GM23338 (cell line): ENCODE results near the gene LDHB. TPM values are rescaled to one million over a fixed set of nuclear protein-coding genes. Genes with fewer than 3 reads are reported as not detected.

Source experiments
- ATAC-seq: fragments of 200-7000 bp; cut with Tn5 transposase; 3 replicates; pipeline ENCODE4 v1.9.1; 2020
- DNase-seq: peaks from one replicate; pipeline ENCODE4 v3.0.0-alpha.2; 2015; ENCODE audit warnings: low spot score
- H2AFZ ChIP-seq: fragments of 200-600 bp; sonication (generic); 2 replicates; pipeline ENCODE4 v1.8.0; 2016; ENCODE audit warnings: antibody characterized with exemption, mild to moderate bottlenecking, moderate library complexity
- H3F3A ChIP-seq: fragments of 200-600 bp; sonication (generic); replicated peaks from 2 replicates; pipeline ENCODE4 v1.8.0; 2017; ENCODE audit warnings: antibody characterized with exemption, mixed run types, low read depth
- H3K27ac ChIP-seq: fragments of 200-600 bp; sonication (generic); 2 replicates; pipeline ENCODE4 v1.6.1; 2016; ENCODE audit warnings: low read depth
- H3K27me3 ChIP-seq: fragments of 200-600 bp; sonication (generic); 2 replicates; pipeline ENCODE4 v1.8.0; 2016; ENCODE audit warnings: mild to moderate bottlenecking, mixed run types, moderate library complexity; ENCODE audit not compliant: insufficient read depth
- H3K36me3 ChIP-seq: fragments of 200-600 bp; sonication (generic); 2 replicates; pipeline ENCODE4 v1.8.0; 2016; ENCODE audit warnings: mild to moderate bottlenecking; ENCODE audit not compliant: insufficient read depth
- H3K4me1 ChIP-seq: fragments of 200-600 bp; sonication (generic); 2 replicates; pipeline ENCODE4 v1.8.0; 2016; ENCODE audit warnings: mild to moderate bottlenecking, moderate library complexity; ENCODE audit not compliant: insufficient read depth
- H3K4me2 ChIP-seq: fragments of 200-600 bp; sonication (generic); 2 replicates; pipeline ENCODE4 v1.7.1; 2017; ENCODE audit warnings: mixed run types
- H3K4me3 ChIP-seq: fragments of 200-600 bp; sonication (generic); 2 replicates; pipeline ENCODE4 v1.6.1; 2016; ENCODE audit warnings: mixed run types
- H3K79me2 ChIP-seq: fragments of 200-600 bp; sonication (generic); replicated peaks from 2 replicates; pipeline ENCODE4 v1.8.0; 2017; ENCODE audit warnings: mild to moderate bottlenecking; ENCODE audit not compliant: insufficient read depth
- H3K9me2 ChIP-seq: fragments of 200-600 bp; sonication (generic); 2 replicates; pipeline ENCODE4 v1.8.0; 2017; ENCODE audit not compliant: insufficient read depth
- H4K20me1 ChIP-seq: fragments of 200-600 bp; sonication (generic); replicated peaks from 2 replicates; pipeline ENCODE4 v1.8.0; 2017; ENCODE audit warnings: mild to moderate bottlenecking; ENCODE audit not compliant: insufficient read depth
- H3K27ac Mint-ChIP-seq: 2 replicates; pipeline ENCODE4 v1.8.0; 2020; ENCODE audit warnings: inconsistent platforms, mild to moderate bottlenecking, moderate library complexity, mixed read lengths
- H3K27me3 Mint-ChIP-seq: 3 replicates; pipeline ENCODE4 v1.8.0; 2022; ENCODE audit warnings: low read depth, mild to moderate bottlenecking, moderate library complexity, mixed read lengths, inconsistent platforms; ENCODE audit not compliant: insufficient read depth, poor library complexity
- H3K36me3 Mint-ChIP-seq: 3 replicates; pipeline ENCODE4 v1.8.0; 2021; ENCODE audit warnings: low read depth, mild to moderate bottlenecking, inconsistent platforms, moderate library complexity, mixed read lengths
- H3K4me1 Mint-ChIP-seq: 3 replicates; pipeline ENCODE4 v1.8.0; 2020; ENCODE audit warnings: mild to moderate bottlenecking, inconsistent platforms, mixed read lengths
- H3K4me3 Mint-ChIP-seq: 3 replicates; pipeline ENCODE4 v1.8.0; 2021; ENCODE audit warnings: moderate library complexity, mild to moderate bottlenecking, inconsistent platforms, mixed read lengths
- H3K9me3 Mint-ChIP-seq: 3 replicates; pipeline ENCODE4 v1.8.0; 2020; ENCODE audit warnings: moderate library complexity, mild to moderate bottlenecking, inconsistent platforms, mixed read lengths
- CREB1 ChIP-seq: fragments of 250-450 bp; sonication (Bioruptor Pico); IDR thresholded peaks from 2 replicates; pipeline ENCODE4 v1.5.0; 2020; ENCODE audit warnings: low read depth, mild to moderate bottlenecking, moderate library complexity
- ETS1 ChIP-seq: IDR thresholded peaks from 2 replicates; pipeline ENCODE4 v1.6.1; 2016; ENCODE audit warnings: antibody characterized with exemption
- EZH2 ChIP-seq: fragments of 200-600 bp; sonication (generic); IDR thresholded peaks from one replicate; pipeline ENCODE4 v1.8.0; 2017; ENCODE audit warnings: antibody characterized with exemption, mild to moderate bottlenecking, low read depth; ENCODE audit not compliant: unreplicated experiment
- EZH2phosphoT487 ChIP-seq: fragments of 200-600 bp; sonication (generic); IDR thresholded peaks from one replicate; pipeline ENCODE4 v1.8.1; 2018; ENCODE audit warnings: antibody characterized with exemption; ENCODE audit not compliant: unreplicated experiment
- POLR2AphosphoS5 ChIP-seq: IDR thresholded peaks from 2 replicates; pipeline ENCODE4 v1.6.1; 2016; ENCODE audit warnings: antibody characterized with exemption, low read depth
- STAT1 ChIP-seq: IDR thresholded peaks from one replicate; pipeline ENCODE4 v1.6.1; 2016; ENCODE audit warnings: antibody characterized with exemption; ENCODE audit not compliant: unreplicated experiment
- ZNF114 ChIP-seq: fragments of 250-450 bp; sonication (Bioruptor Pico); IDR thresholded peaks from 2 replicates; pipeline ENCODE4 v1.5.0; 2020; ENCODE audit warnings: mild to moderate bottlenecking, moderate library complexity
- ZNF331 ChIP-seq: fragments of 250-450 bp; sonication (Bioruptor Pico); IDR thresholded peaks from 2 replicates; pipeline ENCODE4 v1.5.0; 2020; ENCODE audit warnings: low read depth, mild to moderate bottlenecking, moderate library complexity
- polyA plus RNA-seq: library from polyadenylated mRNA; unstranded; fragments of >200 nt; fragmentation: Nextera tagmentation; extraction: Ambion mirVana; gene quantifications from 2 replicates; pipeline ENCODE4 v1.2.1, GENCODE V29; 2016
- total RNA-seq: library from RNA; depleted of rRNA; stranded (reverse); fragments of >200 nt; shearing (Covaris generic); gene quantifications from 2 replicates; pipeline ENCODE4 v1.2.3, GENCODE V29; 2014
- TF ChIP-seq, protein P1 (sequence below), 2 experiments: fragments of 200-600 bp in 1 of 2; sonication (generic) in 1 of 2; conservative IDR thresholded peaks; 2 replicates each; pipeline versions ENCODE4 v1.5.1 to v1.6.1; 2016 to 2017; ENCODE audit warnings: antibody characterized with exemption in 2 of 2, low read depth in 2 of 2, mild to moderate bottlenecking in 2 of 2, moderate library complexity in 1 of 2
- TF ChIP-seq, protein P2 (sequence below): IDR thresholded peaks from one replicate; pipeline ENCODE4 v1.6.1; 2018; ENCODE audit warnings: antibody characterized with exemption; ENCODE audit not compliant: unreplicated experiment

The LDHB gene
- total and polyA plus RNA-seq, 2 experiments from 2014 or later, result 1,537 to 1,990 TPM

GRCh38 chr12:21599143-21599999 is 58.3 kb downstream of the LDHB start:
- peaks cover 17% of the 10 kb centered on the region for H3K4me1 Mint-ChIP-seq
- Histone ChIP-seq H3K27ac (no peak overlapping the region), H3K79me2 (no peaks in the 10 kb centered on the region), H3K4me2 (no peak overlapping the region), H4K20me1 (no peaks in the 10 kb centered on the region), H3K27me3 (no peaks in the 10 kb centered on the region), H2AFZ (no peak overlapping the region), H3K4me3 (no peak overlapping the region), H3K36me3 (no peaks in the 10 kb centered on the region), H3K4me1 (peaks cover 14% of the 10 kb centered on the region), H3K9me2 (no peaks in the 10 kb centered on the region), H3F3A (no peaks in the 10 kb centered on the region)
- no peaks in the 10 kb centered on the region for H3K36me3 Mint-ChIP-seq
- TF ChIP-seq CREB1 (CRISPR knock-in tag) (no peak), ETS1 (no peak), STAT1 (no peak), POLR2AphosphoS5 (no peak)
- TF ChIP-seq, protein P1, sequence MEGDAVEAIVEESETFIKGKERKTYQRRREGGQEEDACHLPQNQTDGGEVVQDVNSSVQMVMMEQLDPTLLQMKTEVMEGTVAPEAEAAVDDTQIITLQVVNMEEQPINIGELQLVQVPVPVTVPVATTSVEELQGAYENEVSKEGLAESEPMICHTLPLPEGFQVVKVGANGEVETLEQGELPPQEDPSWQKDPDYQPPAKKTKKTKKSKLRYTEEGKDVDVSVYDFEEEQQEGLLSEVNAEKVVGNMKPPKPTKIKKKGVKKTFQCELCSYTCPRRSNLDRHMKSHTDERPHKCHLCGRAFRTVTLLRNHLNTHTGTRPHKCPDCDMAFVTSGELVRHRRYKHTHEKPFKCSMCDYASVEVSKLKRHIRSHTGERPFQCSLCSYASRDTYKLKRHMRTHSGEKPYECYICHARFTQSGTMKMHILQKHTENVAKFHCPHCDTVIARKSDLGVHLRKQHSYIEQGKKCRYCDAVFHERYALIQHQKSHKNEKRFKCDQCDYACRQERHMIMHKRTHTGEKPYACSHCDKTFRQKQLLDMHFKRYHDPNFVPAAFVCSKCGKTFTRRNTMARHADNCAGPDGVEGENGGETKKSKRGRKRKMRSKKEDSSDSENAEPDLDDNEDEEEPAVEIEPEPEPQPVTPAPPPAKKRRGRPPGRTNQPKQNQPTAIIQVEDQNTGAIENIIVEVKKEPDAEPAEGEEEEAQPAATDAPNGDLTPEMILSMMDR (conservative IDR thresholded peaks at IDR 0.05; ENCODE audit: low read depth in 2 of 2), result no peak
- DNase-seq (no peak), ATAC-seq (no peak)
- H3K9me3 Mint-ChIP-seq, result no peaks in the 10 kb centered on the region
- no peak overlapping the region for H3K27ac Mint-ChIP-seq
- H3K27me3 Mint-ChIP-seq, result no peaks in the 10 kb centered on the region
- H3K4me3 Mint-ChIP-seq, result no peak overlapping the region

DNA sequence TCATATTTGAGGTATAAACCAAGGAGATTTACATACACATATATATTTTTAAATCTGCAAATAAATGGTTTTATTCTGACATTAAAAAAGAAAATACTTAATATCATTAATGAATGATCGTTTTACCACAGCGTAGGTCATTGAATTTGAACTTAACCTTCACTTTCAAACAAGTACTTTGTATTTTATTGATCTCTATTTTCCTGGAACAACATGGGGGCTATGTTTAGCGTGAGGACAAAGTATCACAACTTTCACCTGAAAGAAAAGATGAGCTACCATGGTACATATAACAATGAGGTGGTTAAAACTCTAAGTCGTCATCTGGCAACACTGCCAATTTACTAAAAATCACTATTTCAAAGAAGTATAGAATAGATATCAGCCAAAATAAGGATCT is 59.0 kb downstream of the LDHB start:
- no peaks in the 10 kb centered on the region for H3K36me3 ChIP-seq
- no peaks in the 10 kb centered on the region for H3K79me2 ChIP-seq
- Mint-ChIP-seq H3K4me3 (no peak overlapping the region), H3K4me1 (peaks cover 14% of the 10 kb centered on the region), H3K27ac (no peak overlapping the region), H3K9me3 (no peaks in the 10 kb centered on the region), H3K36me3 (no peaks in the 10 kb centered on the region), H3K27me3 (no peaks in the 10 kb centered on the region)
- peaks cover 14% of the 10 kb centered on the region for H3K4me1 ChIP-seq
- H3K27me3 ChIP-seq, result no peaks in the 10 kb centered on the region
- no peaks in the 10 kb centered on the region for H3K9me2 ChIP-seq
- H3F3A ChIP-seq, result no peaks in the 10 kb centered on the region
- no peak overlapping the region for H3K4me2 ChIP-seq
- no peak for ATAC-seq
- H3K4me3 ChIP-seq, result no peak overlapping the region
- no peak overlapping the region for H2AFZ ChIP-seq
- H3K27ac ChIP-seq, result no peak overlapping the region
- no peaks in the 10 kb centered on the region for H4K20me1 ChIP-seq
- no peak for DNase-seq
- TF ChIP-seq STAT1 (no peak), EZH2phosphoT487 (no peak), ZNF331 (no peak), CREB1 (CRISPR knock-in tag) (no peak), POLR2AphosphoS5 (no peak), ZNF114 (CRISPR knock-in tag) (no peak), EZH2 (no peak)
- TF ChIP-seq, protein P2, sequence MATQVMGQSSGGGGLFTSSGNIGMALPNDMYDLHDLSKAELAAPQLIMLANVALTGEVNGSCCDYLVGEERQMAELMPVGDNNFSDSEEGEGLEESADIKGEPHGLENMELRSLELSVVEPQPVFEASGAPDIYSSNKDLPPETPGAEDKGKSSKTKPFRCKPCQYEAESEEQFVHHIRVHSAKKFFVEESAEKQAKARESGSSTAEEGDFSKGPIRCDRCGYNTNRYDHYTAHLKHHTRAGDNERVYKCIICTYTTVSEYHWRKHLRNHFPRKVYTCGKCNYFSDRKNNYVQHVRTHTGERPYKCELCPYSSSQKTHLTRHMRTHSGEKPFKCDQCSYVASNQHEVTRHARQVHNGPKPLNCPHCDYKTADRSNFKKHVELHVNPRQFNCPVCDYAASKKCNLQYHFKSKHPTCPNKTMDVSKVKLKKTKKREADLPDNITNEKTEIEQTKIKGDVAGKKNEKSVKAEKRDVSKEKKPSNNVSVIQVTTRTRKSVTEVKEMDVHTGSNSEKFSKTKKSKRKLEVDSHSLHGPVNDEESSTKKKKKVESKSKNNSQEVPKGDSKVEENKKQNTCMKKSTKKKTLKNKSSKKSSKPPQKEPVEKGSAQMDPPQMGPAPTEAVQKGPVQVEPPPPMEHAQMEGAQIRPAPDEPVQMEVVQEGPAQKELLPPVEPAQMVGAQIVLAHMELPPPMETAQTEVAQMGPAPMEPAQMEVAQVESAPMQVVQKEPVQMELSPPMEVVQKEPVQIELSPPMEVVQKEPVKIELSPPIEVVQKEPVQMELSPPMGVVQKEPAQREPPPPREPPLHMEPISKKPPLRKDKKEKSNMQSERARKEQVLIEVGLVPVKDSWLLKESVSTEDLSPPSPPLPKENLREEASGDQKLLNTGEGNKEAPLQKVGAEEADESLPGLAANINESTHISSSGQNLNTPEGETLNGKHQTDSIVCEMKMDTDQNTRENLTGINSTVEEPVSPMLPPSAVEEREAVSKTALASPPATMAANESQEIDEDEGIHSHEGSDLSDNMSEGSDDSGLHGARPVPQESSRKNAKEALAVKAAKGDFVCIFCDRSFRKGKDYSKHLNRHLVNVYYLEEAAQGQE, result no peak
